ENCODE results near the gene CD1E.
"Not testable (repeated sequence)": the region's sequence is repeated elsewhere in the genome, so short reads cannot be mapped to it uniquely, and the experiment has no call there.

CD1E gene

GRCh38 chr1:158353303-158354075, at the start of gene CD1E:
TSS of gene CD1E (plus strand) at chr1:158353894. CDS start at chr1:158353989, 95 bp downstream.
- DNase-seq (ENCODE audit: low read depth): no peak

DNA sequence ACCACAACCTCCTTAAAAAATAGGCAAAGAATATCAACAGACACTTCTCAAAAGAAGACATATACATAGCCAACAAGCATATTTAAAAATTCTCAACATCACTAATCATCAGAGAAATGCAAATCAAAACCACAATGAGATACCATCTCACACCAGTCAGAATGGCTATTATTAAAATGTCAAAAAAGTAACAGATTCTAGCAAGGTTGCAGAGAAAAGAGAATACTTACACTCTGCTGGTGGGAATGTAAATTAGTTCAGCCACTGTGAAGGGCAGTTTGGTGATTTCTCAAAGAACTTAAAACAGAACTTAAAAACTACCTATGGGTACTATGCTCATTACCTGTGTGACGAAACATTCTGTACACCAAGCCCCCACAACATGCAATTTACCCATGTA, 43.1 kb upstream of the CD1E start:
- DNase-seq (ENCODE audit: low read depth): no peak

DNA sequence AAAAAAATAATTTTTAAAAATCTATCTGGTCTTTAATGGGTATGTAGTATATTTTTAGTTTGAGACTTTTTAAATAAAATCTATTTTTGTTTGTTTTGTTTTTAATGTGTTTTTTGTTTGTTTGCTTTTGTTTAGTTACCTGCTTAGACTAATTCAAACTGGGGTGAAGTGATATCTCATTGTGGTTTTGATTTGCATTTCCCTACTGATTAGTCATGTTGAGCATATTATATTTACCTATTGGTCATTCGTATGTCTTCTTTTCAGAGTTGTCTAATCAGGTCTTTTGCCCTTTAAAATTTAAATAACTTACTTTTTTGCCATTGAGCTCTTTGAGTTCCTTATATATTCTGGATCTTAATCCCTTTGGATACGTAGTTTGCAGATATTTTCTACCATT, 42.6 kb upstream of the CD1E start:
- DNase-seq (ENCODE audit: low read depth): no peak

DNA sequence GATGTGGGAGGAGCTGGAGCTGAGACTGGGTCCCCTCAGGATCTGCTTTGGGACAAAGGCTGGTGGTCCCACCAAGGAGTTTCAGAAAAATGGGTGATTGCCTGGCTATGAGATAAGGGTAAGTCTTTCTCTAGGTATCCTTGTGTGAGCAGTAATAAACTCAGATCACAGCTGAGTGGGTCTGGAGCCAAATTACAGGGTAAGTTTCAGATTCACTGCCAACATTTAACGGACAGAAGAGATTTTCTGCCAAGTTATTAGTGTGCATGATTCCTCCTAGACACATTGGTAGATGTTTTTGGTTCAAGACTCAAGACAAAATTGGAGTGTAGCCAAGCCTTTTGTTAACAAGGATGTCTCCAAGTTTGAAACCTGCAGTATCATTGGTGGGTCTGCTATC, 29.8 kb upstream of the CD1E start:
- no peak for DNase-seq (ENCODE audit: low read depth)

- DNase-seq (ENCODE audit: low read depth): no peak
Measured at GRCh38 chr1:158324395-158324794, 29.3 kb upstream of the CD1E start.

DNA sequence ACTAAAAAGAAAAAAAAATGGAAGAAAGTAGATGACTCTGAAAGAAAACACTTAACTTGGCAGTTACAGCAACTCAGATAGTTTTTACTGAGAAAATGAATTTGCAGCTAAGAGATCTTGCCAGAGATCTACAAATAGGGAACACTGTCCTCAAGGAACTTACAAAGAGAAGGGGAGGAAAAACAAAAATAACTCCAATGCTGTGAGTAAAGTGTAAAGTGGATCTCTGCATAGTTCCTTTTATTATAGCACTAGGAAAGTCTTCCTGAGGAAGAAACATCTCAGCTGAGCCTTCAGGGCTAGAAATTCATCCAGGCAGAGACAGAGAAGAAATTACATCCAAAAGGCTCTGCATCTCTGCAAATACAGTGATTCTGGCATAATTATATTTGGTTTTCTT, 26.2 kb upstream of the CD1E start:
- DNase-seq (ENCODE audit: low read depth): no peak

- DNase-seq (ENCODE audit: low read depth): no peak
Measured at GRCh38 chr1:158328426-158328825, 25.3 kb upstream of the CD1E start.

DNA sequence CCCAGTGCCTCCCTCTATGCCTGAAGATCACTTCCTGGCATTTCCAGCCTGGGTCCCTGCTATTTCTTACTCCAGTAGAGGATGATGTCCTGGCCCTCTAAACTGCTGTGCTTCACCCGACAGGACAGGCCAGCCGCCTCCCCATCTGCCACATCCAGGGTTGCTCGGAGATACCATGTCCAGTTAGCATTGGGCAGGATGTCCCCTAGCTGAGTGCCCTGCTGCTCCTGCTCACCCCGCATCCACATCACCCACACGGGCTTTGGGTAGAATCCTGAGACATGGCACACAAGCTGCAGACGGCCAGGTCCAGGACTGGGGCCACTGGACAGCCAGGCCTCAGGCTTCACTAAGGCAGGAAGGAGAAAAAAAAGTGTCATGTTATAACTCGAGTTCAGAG, 24.4 kb upstream of the CD1E start:
- DNase-seq (ENCODE audit: low read depth): no peak

GRCh38 chr1:158329733-158330132, 24.0 kb upstream of the CD1E start:
- no peak for DNase-seq (ENCODE audit: low read depth)

DNA sequence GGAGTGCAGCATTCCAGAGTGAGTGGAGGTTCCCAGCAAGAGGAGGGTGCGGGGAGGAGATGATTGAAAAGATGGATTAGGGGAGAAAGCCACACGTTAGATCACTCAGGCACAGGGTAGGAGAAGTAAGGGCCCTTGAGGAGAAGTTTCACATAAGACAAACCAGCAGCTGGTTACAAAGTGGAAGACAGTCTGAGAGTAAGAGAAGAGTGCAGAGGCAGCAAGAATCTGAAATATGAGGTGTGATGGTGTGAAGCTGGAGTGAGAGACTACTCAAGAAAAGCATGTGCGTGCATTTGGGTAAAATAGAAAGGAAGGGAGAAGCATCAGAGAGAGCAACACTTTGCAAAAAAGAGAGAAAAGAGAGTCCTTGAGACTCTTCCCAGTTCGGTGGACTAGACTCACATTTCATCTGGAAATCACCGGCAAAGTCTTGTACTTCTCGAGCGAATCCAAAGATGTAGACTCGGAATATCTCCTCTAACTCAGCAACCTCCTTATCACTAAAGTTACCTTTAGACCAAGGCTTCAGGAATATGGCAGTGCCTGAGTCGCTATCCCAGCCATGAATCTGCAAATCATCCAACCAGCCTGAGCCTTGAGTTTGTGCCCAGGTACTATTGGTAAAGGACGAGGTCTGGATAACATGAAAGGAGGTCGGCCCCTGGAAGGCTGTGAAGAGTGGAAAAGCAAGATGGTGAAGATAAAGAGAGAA, 23.1 kb upstream of the CD1E start:
- no peak for DNase-seq (ENCODE audit: low read depth)

- no peak for DNase-seq (ENCODE audit: low read depth)
Measured at GRCh38 chr1:158331106-158331425, 22.6 kb upstream of the CD1E start.

DNA sequence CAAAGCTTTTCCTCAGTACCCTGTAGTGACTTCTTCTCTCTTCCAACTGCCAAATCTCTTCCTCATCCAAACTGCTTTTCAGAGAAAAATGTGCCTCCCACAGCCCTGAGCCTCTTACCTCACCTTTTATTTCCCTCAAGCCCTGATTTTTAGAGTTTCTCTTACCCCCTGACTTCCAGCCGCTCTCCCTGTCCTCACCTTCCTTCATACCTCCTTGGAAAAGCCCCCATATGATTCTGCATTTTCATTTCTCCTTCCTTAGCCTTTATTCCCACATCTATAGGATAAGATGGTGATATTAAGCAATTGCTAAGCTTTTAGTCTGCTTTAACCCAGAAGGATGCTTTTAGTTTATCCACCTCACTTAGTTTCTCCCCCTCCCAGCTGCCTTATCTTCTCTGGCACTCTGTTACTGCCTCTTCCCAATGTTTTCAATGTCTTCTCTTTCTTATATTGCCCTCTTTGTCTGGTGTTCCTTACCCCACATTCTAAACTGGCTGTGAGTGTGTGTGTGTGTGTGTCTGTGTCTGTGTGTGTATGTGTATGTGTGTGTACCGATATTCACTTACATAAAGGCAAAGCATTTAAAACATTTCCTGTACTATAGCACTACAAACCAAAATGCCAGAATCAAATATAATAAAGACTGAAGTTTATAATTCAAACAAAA, 22.1 kb upstream of the CD1E start, which contains the start of gene CD1B:
CD1B (minus strand) TSS at position 51 of the 670 bp plus-strand sequence. CDS start 108 bp downstream, outside the sequence.
- DNase-seq (ENCODE audit: low read depth): no peak

GRCh38 chr1:158333405-158334155, 20.1 kb upstream of the CD1E start:
- no peak for DNase-seq (ENCODE audit: low read depth)

- no peak for DNase-seq (ENCODE audit: low read depth)
Measured at GRCh38 chr1:158334526-158335212, 19.0 kb upstream of the CD1E start.

- DNase-seq (ENCODE audit: low read depth): no peak
Measured at GRCh38 chr1:158335213-158335532, 18.5 kb upstream of the CD1E start.

GRCh38 chr1:158336413-158336812, 17.3 kb upstream of the CD1E start:
- not testable (repeated sequence) for DNase-seq (ENCODE audit: low read depth)

DNA sequence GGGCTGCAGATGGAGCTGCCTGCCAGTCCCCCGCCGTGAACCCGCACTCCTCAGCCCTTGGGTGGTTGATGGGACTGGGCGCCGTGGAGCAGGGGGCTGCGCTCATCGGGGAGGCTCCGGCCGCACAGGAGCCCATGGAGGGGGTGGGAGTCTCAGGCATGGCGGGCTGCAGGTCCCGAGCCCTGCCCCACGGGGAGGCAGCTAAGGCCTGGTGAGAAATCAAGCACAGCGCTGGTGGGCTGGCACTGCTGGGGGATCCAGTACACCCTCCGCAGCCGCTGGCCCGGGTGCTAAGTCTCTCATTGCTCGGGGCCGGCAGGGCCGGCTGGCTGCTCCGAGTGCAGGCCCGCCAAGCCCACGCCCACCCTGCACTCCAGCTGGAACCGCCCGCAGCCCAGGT, 4.7 kb upstream of the CD1E start:
- not testable (repeated sequence) for DNase-seq (ENCODE audit: low read depth)

GRCh38 chr1:158354255-158354654, 561 bp downstream of the CD1E start:
- no peak for DNase-seq (ENCODE audit: low read depth)

DNA sequence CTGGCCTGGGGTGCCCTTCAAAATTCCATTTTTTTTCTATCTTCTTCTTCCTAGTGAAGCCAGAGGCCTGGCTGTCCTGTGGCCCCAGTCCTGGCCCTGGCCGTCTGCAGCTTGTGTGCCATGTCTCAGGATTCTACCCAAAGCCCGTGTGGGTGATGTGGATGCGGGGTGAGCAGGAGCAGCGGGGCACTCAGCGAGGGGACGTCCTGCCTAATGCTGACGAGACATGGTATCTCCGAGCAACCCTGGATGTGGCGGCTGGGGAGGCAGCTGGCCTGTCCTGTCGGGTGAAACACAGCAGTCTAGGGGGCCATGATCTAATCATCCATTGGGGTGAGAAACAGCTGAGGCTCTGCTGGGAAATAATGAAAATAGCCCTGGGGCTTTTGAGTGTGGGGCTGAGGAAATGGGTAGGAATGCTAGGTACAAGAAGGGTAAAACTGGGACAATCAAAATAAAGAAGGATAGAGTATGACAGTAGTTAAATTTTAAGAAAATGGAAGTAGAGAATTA, 2.1 kb downstream of the CD1E start:
- no peak for DNase-seq (ENCODE audit: low read depth)

DNA sequence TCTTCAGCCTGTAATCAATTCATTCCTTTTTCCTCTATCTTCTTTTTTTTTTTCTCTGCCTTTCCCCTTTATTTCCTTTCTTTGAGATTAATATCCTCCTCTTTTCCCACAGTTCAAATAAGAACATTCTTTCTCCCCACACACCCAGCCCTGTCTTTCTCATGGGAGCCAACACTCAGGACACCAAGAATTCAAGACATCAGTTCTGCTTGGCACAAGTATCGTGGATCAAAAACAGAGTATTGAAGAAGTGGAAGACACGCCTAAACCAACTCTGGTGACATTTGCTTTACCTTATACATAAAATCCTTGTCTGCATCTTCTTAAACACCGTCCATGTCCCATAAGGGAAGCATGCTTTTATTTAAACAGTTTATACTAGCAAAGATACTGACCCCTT, 2.9 kb downstream of the CD1E start:
- DNase-seq (ENCODE audit: low read depth): no peak

GRCh38 chr1:158357441-158357840, 3.7 kb downstream of the CD1E start:
- DNase-seq (ENCODE audit: low read depth): no peak

DNA sequence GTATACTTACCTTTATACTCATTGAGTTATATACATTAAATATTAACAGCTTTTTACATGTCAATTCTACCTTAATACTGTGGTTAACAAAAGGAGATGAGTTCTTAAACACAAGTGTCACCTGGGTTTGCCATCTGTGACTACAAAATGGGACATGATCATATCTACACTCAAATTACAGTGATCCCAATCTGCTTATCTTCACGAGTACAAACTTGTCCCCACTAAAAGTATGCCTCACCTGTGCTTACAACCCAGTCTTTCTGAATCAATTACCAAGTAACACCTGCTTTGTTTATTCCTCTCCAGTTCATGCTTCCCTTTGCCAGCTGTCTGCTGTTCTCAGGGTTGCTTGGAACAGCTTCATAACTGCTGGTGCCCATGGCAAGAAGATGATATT, 8.8 kb downstream of the CD1E start:
- no peak for DNase-seq (ENCODE audit: low read depth)

Data from stimulated activated CD8-positive, alpha-beta memory T cell treated with anti-CD3 and anti-CD28 coated beads, Interleukin-15, amount 100 ng/mL, for 24 hours (primary cell).